Adrenal gland (tissue), 12 donors: ENCODE data around the gene SLC13A4. TPM values are rescaled to one million over a fixed set of nuclear protein-coding genes. Genes with fewer than 3 reads are reported as not detected.

Source experiments
- DNase-seq, 7 donors: peaks; one replicate each; pipeline ENCODE4 v3.0.0-alpha.2; 2019 to 2020
- H3K27ac ChIP-seq, 5 donors: fragments of 200-600 bp; sonication (generic) in 4 of 5; 1 replicate in 3 of 5; 2 replicates in 2 of 5; pipeline versions ENCODE4 v1.5.1 to v1.8.0; 2016 to 2020; ENCODE audit warnings: mild to moderate bottlenecking in 1 of 5
- H3K27me3 ChIP-seq: fragments of 200-600 bp; 2 replicates; pipeline ENCODE4 v1.8.0; 2021
- H3K36me3 ChIP-seq, 2 donors: fragments of 200-600 bp; replicated peaks in 1 of 2; 1 replicate in 1 of 2; 2 replicates in 1 of 2; pipeline versions ENCODE4 v1.5.1 to v1.8.0; 2018 to 2022
- H3K4me1 ChIP-seq, 2 donors: fragments of 200-600 bp; replicated peaks in 1 of 2; 1 replicate in 1 of 2; 2 replicates in 1 of 2; pipeline versions ENCODE4 v1.5.1 to v1.8.0; 2018 to 2021
- H3K4me3 ChIP-seq, 4 donors: fragments of 200-600 bp; sonication (generic) in 3 of 4; one replicate each; pipeline ENCODE4 v1.5.1; 2016 to 2018
- H3K9me3 ChIP-seq, 3 donors: fragments of 200-600 bp; sonication (generic) in 1 of 3; replicated peaks in 1 of 3; 1 replicate in 2 of 3; 2 replicates in 1 of 3; pipeline versions ENCODE4 v1.5.1 to v1.8.0; 2016 to 2021
- POLR2A ChIP-seq, 2 donors: fragments of 450-650 bp; IDR thresholded peaks; one replicate each; pipeline ENCODE4 v1.6.1; 2017; ENCODE audit warnings: antibody characterized with exemption in 2 of 2, mild to moderate bottlenecking in 2 of 2, moderate library complexity in 1 of 2
- WGBS, 4 donors: extraction: QIAGEN DNeasy Blood & Tissue Kit in 2 of 4; methylation state at CpG; one replicate each; pipeline versions ENCODE4 v1.1.5 to v1.1.7; 2013 to 2017; 5-methylcytosine and 5-hydroxymethylcytosine counted together
- intact Hi-C, 2 donors: fragments of 100-400 bp; cut with DNase I; formaldehyde crosslinking; loops; one replicate each; pipeline versions ENCODE4 v1.14.1 to v1.15.0; 2022 to 2023
- polyA plus RNA-seq, 3 donors: library from polyadenylated mRNA; stranded (reverse); fragments of 200-250 nt in 2 of 3; fragments of 350-450 nt in 1 of 3; fragmentation: Illumina TruSeq in 1 of 3; extraction: RNeasy Lipid Tissue Mini Kit (QIAGEN cat#74804) in 1 of 3; gene quantifications; one replicate each; pipeline ENCODE4 v1.2.3, GENCODE V29; 2013 to 2014
- total RNA-seq, 9 donors: library from RNA; depleted of rRNA in 4 of 9; stranded (reverse); fragments of >200 nt in 4 of 9; fragments of 120-200 nt in 1 of 9; fragmentation: NEBNext Ultra II Directional in 1 of 9; extraction: Animal tissue kit (Norgen Biotek cat#: 25700) in 1 of 9; gene quantifications; one replicate each; pipeline versions ENCODE4 v1.1.0 to v1.2.4, GENCODE V29; 2013 to 2023
- TF ChIP-seq, protein P1 (sequence below), 6 experiments: fragments of 450-650 bp in 4 of 6; fragments of 200-600 bp in 2 of 6; sonication (generic) in 1 of 6; IDR thresholded peaks; 1 replicate in 5 of 6; 2 replicates in 1 of 6; pipeline versions ENCODE4 v1.5.1 to v1.8.0; 2016 to 2021; ENCODE audit warnings: antibody characterized with exemption in 6 of 6, mild to moderate bottlenecking in 2 of 6, moderate library complexity in 1 of 6
- donor health status: healthy with polysubstance abuse.
- donor health status: Bipolar disorder and iron deficiency.
- donor health status: DM: yes; HTN: yes; CAD: no.
- donor health status: DM: no; HTN: no; CAD: no.
- donor health status: DM: no; HTN: no; CAD: no.
- donor health status: DM: yes; HTN: yes; CAD: no.

SLC13A4 gene
- total and polyA plus RNA-seq, 12 donors, result 0.14 to 0.97 (median 0.24) TPM; not detected in 6

DNA sequence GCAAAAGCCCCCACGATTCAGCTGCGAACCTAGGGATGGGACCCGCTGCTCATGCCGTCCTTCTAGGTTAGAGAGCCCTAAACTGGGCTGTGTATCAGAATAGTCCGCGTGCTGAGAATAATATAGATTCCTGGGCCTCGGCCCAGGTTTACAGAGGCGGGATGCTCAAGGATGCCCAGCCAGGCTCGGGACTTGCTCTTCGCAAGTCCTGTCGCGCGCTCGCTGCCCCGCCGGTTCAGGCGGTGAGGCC is 65.9 kb downstream of the SLC13A4 start:
- Histone ChIP-seq H3K27ac (peak overlapping the region in 4 of 5 donors; percentile 91 to 98 (median 96)), H3K4me1 (peaks cover 9 to 29% of the 10 kb centered on the region in 2 donors), H3K4me3 (peak overlapping the region; percentile 47 to 96 (median 72)), H3K27me3 (no peaks in the 10 kb centered on the region), H3K36me3 (no peaks in the 10 kb centered on the region), H3K9me3 (no peaks in the 10 kb centered on the region)
- no peak for DNase-seq
- intact Hi-C loops, result no loop called here
- 8 to 10% methylated on average over 17 of the region's 17 CpGs; no CpG with 5 or more reads in 2 of the 4 donors for WGBS, 4 donors
- TF ChIP-seq, protein P1, sequence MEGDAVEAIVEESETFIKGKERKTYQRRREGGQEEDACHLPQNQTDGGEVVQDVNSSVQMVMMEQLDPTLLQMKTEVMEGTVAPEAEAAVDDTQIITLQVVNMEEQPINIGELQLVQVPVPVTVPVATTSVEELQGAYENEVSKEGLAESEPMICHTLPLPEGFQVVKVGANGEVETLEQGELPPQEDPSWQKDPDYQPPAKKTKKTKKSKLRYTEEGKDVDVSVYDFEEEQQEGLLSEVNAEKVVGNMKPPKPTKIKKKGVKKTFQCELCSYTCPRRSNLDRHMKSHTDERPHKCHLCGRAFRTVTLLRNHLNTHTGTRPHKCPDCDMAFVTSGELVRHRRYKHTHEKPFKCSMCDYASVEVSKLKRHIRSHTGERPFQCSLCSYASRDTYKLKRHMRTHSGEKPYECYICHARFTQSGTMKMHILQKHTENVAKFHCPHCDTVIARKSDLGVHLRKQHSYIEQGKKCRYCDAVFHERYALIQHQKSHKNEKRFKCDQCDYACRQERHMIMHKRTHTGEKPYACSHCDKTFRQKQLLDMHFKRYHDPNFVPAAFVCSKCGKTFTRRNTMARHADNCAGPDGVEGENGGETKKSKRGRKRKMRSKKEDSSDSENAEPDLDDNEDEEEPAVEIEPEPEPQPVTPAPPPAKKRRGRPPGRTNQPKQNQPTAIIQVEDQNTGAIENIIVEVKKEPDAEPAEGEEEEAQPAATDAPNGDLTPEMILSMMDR (IDR thresholded peaks at IDR 0.05), result peak in 2 of 6 experiments; percentile 76
- TF ChIP-seq POLR2A (IDR thresholded peaks at IDR 0.05), result no peak

DNA sequence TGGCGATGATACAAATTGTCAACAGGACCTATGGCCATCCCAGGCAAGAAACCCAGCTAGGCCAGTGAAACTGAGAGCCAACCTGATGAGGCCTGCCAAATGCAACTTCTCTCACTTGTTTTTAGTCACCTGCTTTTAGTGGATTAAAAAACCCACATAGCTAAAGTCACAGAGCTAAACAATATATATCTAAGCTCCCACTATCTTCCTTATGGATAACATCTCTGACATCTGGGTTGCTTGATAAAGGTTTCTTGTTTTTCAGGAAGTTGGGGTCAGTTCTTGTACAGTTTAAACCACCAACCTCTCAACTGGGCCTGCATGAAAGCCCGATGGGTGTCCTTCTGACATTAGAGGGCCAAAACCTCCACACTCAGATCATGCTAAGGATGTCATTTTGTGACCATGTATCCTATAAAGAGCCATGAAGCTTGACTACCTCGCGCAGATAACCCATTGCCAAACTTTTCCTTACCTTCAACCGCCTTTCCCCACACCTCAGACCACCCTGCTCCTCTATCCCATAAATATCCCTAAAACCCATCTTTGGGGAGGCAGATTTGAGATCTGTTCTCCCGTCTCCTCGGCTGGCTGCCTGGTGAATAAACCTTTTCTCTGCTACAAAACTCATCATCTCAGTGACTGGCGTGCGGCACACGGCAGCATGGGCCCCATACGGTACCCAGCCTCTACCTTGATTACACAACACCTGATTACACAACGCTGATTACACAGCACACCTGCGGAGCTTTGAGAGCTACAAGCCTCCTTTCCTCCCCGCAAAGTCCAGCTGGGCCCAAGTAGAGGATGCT is 66.5 kb downstream of the SLC13A4 start:
- intact Hi-C loops, result no loop called here
- H3K9me3 ChIP-seq, result no peaks in the 10 kb centered on the region

DNA sequence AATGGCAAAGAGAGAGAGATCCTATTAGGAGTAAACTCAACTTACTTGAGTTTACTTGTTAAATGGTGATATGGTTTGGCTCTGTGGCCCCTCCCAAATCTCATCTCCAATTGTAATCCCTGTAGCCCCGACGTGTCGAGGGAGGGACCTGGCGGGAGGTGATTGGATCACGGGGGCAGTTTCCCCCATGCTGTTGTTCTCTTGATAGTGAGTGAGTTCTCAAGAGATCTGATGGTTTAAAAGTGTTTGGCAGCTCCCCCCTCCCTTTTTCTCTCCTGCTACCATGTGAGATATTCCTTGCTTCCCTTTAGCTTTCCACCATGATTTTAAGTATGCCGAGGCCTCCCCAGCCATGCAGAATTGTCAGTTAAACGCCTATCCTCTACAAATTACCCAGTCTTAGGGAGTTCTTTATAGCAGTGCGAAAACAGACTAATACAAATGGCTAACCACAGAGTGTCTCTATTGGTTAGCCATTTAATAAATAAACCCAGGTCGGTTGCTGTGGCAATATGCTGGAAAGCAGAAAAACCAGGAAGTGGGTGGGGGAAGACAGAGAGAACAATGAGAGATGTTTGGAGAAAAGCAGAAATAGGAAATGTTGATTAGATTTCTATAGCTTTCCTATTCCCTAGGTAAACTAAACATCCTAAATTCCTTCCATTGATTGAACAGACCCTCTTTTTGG is 68.7 kb downstream of the SLC13A4 start:
- WGBS, 4 donors, result 63 to 89% (median 84%) methylated on average over 9 of the region's 9 CpGs
- no peaks in the 10 kb centered on the region for H3K9me3 ChIP-seq
- DNase-seq, result no peak
- no peak overlapping the region for H3K4me3 ChIP-seq
- H3K27ac ChIP-seq, result no peak overlapping the region
- H3K4me1 ChIP-seq, result peaks cover 9 to 18% of the 10 kb centered on the region in 2 donors
- H3K27me3 ChIP-seq, result no peaks in the 10 kb centered on the region
- intact Hi-C loops, result no loop called here
- TF ChIP-seq, protein P1 (IDR thresholded peaks at IDR 0.05), result no peak
- no peak for TF ChIP-seq POLR2A (IDR thresholded peaks at IDR 0.05)
- H3K36me3 ChIP-seq, result no peaks in the 10 kb centered on the region

More for the DNA sequence above, 66.5 kb downstream of the SLC13A4 start:
- peaks cover 9 to 25% of the 10 kb centered on the region in 2 donors for H3K4me1 ChIP-seq
- no peaks in the 10 kb centered on the region for H3K27me3 ChIP-seq
- WGBS, 4 donors, result 70 to 88% (median 75%) methylated on average over 11 to 14 of the region's 14 CpGs
- no peak for TF ChIP-seq POLR2A (IDR thresholded peaks at IDR 0.05)
- TF ChIP-seq, protein P1 (IDR thresholded peaks at IDR 0.05), result no peak
- H3K36me3 ChIP-seq, result no peaks in the 10 kb centered on the region
- H3K4me3 ChIP-seq, result peak overlapping the region; percentile 47 to 96 (median 72)
- DNase-seq, result no peak
- H3K27ac ChIP-seq, result peak overlapping the region in 4 of 5 donors; percentile 91 to 98 (median 96)

GRCh38 chr7:135658564-135658963 is 69.4 kb downstream of the SLC13A4 start:
- WGBS, 4 donors, result 85 to 93% (median 90%) methylated on average over 5 of the region's 5 CpGs
- peaks cover 5 to 12% of the 10 kb centered on the region in 2 donors for H3K4me1 ChIP-seq
- H3K9me3 ChIP-seq, result no peaks in the 10 kb centered on the region
- no peak for TF ChIP-seq POLR2A (IDR thresholded peaks at IDR 0.05)
- TF ChIP-seq, protein P1 (IDR thresholded peaks at IDR 0.05), result no peak
- H3K4me3 ChIP-seq, result no peak overlapping the region
- H3K36me3 ChIP-seq, result no peaks in the 10 kb centered on the region
- H3K27me3 ChIP-seq, result no peaks in the 10 kb centered on the region
- intact Hi-C loops, result no loop called here
- H3K27ac ChIP-seq, result no peak overlapping the region
- DNase-seq, result no peak
